Astrocyte of the cerebellum (primary cell): Measurements from ENCODE around the gene DCUN1D4.
"Not testable (repeated sequence)": the region's sequence is repeated elsewhere in the genome, so short reads cannot be mapped to it uniquely, and the experiment has no call there.

ENCODE experiments used
- DNase-seq: peaks from one replicate; pipeline ENCODE4 v3.0.0-alpha.2; 2011; ENCODE audit warnings: low read depth
- H3K4me3 ChIP-seq: 2 replicates; pipeline ENCODE4 v1.5.1; 2011; ENCODE audit warnings: mild to moderate bottlenecking, low read depth, low read length, moderate library complexity
- CTCF ChIP-seq: IDR thresholded peaks from 2 replicates; pipeline ENCODE4 v1.5.1; 2012; ENCODE audit warnings: low read length, low read depth, moderate library complexity, mild to moderate bottlenecking; ENCODE audit errors: missing control alignments
- in situ Hi-C: cut with HindIII; loops from 2 replicates; pipeline ENCODE4 v1.10.0; 2017; ENCODE audit warnings: low sequenced_read_pairs

DCUN1D4 gene

GRCh38 chr4:51925307-51925706 is 82.4 kb downstream of the DCUN1D4 start:
- in situ Hi-C loops: no loop called here
- DNase-seq: no peak
- no peak overlapping the region for H3K4me3 ChIP-seq
- TF ChIP-seq CTCF: no peak

GRCh38 chr4:51930557-51930956 is 87.6 kb downstream of the DCUN1D4 start:
- DNase-seq: no peak
- TF ChIP-seq CTCF: no peak
- in situ Hi-C loops: no loop called here
- H3K4me3 ChIP-seq: no peak overlapping the region

GRCh38 chr4:51931461-51931860 is 88.5 kb downstream of the DCUN1D4 start:
- no peak for TF ChIP-seq CTCF
- in situ Hi-C loops: no loop called here
- H3K4me3 ChIP-seq: no peak overlapping the region
- DNase-seq: peak; percentile 33

GRCh38 chr4:51932261-51932660 is 89.3 kb downstream of the DCUN1D4 start:
- H3K4me3 ChIP-seq: no peak overlapping the region
- peak; percentile 89 for DNase-seq
- TF ChIP-seq CTCF: no peak
- in situ Hi-C loops: no loop called here

- in situ Hi-C loops: no loop called here
- TF ChIP-seq CTCF: no peak
- DNase-seq: no peak
- no peak overlapping the region for H3K4me3 ChIP-seq
Observed at GRCh38 chr4:51932684-51933083, 89.7 kb downstream of the DCUN1D4 start.

GRCh38 chr4:51940460-51940859 is 97.5 kb downstream of the DCUN1D4 start:
- DNase-seq, in situ Hi-C loops: not testable (repeated sequence)

GRCh38 chr4:51942108-51942832 is 99.3 kb downstream of the DCUN1D4 start:
- no peak for TF ChIP-seq CTCF
- DNase-seq: no peak
- in situ Hi-C loops: no loop called here
- no peak overlapping the region for H3K4me3 ChIP-seq

More at GRCh38 chr4:51940460-51940859, 97.5 kb downstream of the DCUN1D4 start:
- H3K4me3 ChIP-seq: not testable (repeated sequence)
